HepG2 (cell line): Measurements from ENCODE around the gene CMC4. TPM values are rescaled to one million over a fixed set of nuclear protein-coding genes. Genes with fewer than 3 reads are reported as not detected.

Experiments used
- E2F1 ChIP-seq: sonication (generic); formaldehyde crosslinking; IDR thresholded peaks from 2 replicates; pipeline ENCODE4 v1.5.0; 2020; ENCODE audit warnings: missing genetic modification reagents
- FOSL2 ChIP-seq: sonication (generic); formaldehyde crosslinking; IDR thresholded peaks from 2 replicates; pipeline ENCODE4 v1.4.0; 2020; ENCODE audit warnings: missing genetic modification reagents
- FOXO4 ChIP-seq: sonication (generic); formaldehyde crosslinking; conservative IDR thresholded peaks from 2 replicates; pipeline ENCODE4 v1.8.1; 2023; ENCODE audit warnings: missing genetic modification reagents
- IKZF1 ChIP-seq: fragments of 450-650 bp; IDR thresholded peaks from 2 replicates; pipeline ENCODE4 v1.7.1; 2016
- JUND ChIP-seq: sonication (generic); formaldehyde crosslinking; IDR thresholded peaks from 2 replicates; pipeline ENCODE4 v1.8.0; 2022; ENCODE audit warnings: mild to moderate bottlenecking, missing genetic modification reagents
- MIER3 ChIP-seq: IDR thresholded peaks from 2 replicates; pipeline ENCODE4 v1.6.1; 2016; ENCODE audit warnings: missing compliant biosample characterization, borderline replicate concordance
- NCOA5 ChIP-seq: sonication (generic); formaldehyde crosslinking; IDR thresholded peaks from 2 replicates; pipeline ENCODE4 v1.4.0; 2020; ENCODE audit warnings: missing genetic modification reagents
- NR2C2 ChIP-seq: sonication (generic); formaldehyde crosslinking; IDR thresholded peaks from 2 replicates; pipeline ENCODE4 v1.4.0; 2020; ENCODE audit warnings: missing genetic modification reagents, mild to moderate bottlenecking, moderate library complexity, borderline replicate concordance
- THRA ChIP-seq: sonication (generic); formaldehyde crosslinking; IDR thresholded peaks from 2 replicates; pipeline ENCODE4 v1.4.0; 2020; ENCODE audit warnings: missing genetic modification reagents, borderline replicate concordance
- ZFY ChIP-seq: sonication (generic); formaldehyde crosslinking; IDR thresholded peaks from 2 replicates; pipeline ENCODE4 v1.4.0; 2020; ENCODE audit warnings: missing genetic modification reagents
- ZNF33A ChIP-seq: sonication (generic); formaldehyde crosslinking; IDR thresholded peaks from 2 replicates; pipeline ENCODE4 v1.5.1; 2020; ENCODE audit warnings: missing genetic modification reagents, mild to moderate bottlenecking, moderate library complexity, borderline replicate concordance
- ZNF451 ChIP-seq: sonication (generic); formaldehyde crosslinking; IDR thresholded peaks from 2 replicates; pipeline ENCODE4 v1.5.0; 2020; ENCODE audit warnings: mild to moderate bottlenecking, missing genetic modification reagents
- ZNF547 ChIP-seq: sonication (generic); formaldehyde crosslinking; IDR thresholded peaks from 2 replicates; pipeline ENCODE4 v1.5.1; 2020; ENCODE audit warnings: mild to moderate bottlenecking, missing genetic modification reagents
- ZNF691 ChIP-seq: sonication (generic); formaldehyde crosslinking; IDR thresholded peaks from 2 replicates; pipeline ENCODE4 v1.4.0; 2020; ENCODE audit warnings: missing genetic modification reagents, low read depth, mild to moderate bottlenecking, borderline replicate concordance
- polyA plus RNA-seq, 8 experiments: library from polyadenylated mRNA; depleted of rRNA in 3 of 8; stranded (reverse) in 7 of 8; unstranded in 1 of 8; fragments of >200 nt; fragmentation: Illumina TruSeq in 4 of 8; extraction: Trizol in 4 of 8; gene quantifications; 2 replicates each; pipeline versions ENCODE4 v1.2.1 to v1.2.3, GENCODE V29; 2011 to 2016; ENCODE audit warnings: low read depth in 4 of 8, missing spikeins in 1 of 8, mixed read lengths in 1 of 8; ENCODE audit not compliant: insufficient read depth in 1 of 8
- total RNA-seq, 5 experiments: library from RNA; depleted of rRNA; stranded (reverse); fragments of >200 nt; fragmentation: Illumina TruSeq; extraction: Trizol; gene quantifications; 2 replicates each; pipeline ENCODE4 v1.2.3, GENCODE V29; 2016; ENCODE audit warnings: low read depth in 1 of 5
- TF ChIP-seq, protein P1 (sequence below): sonication (generic); formaldehyde crosslinking; IDR thresholded peaks from 2 replicates; pipeline ENCODE4 v1.5.1; 2020; ENCODE audit warnings: mild to moderate bottlenecking, missing genetic modification reagents, borderline replicate concordance
- TF ChIP-seq, protein P2 (sequence below): sonication (generic); formaldehyde crosslinking; IDR thresholded peaks from 2 replicates; pipeline ENCODE4 v1.5.0; 2020; ENCODE audit warnings: missing genetic modification reagents, mild to moderate bottlenecking, borderline replicate concordance

Gene CMC4
- total and polyA plus RNA-seq, 2 of the 13 experiments (the other 11 are each of a cell fraction or from before 2014, with no cell fraction given), result 5.6 to 11.5 TPM

- TF ChIP-seq, protein P1, sequence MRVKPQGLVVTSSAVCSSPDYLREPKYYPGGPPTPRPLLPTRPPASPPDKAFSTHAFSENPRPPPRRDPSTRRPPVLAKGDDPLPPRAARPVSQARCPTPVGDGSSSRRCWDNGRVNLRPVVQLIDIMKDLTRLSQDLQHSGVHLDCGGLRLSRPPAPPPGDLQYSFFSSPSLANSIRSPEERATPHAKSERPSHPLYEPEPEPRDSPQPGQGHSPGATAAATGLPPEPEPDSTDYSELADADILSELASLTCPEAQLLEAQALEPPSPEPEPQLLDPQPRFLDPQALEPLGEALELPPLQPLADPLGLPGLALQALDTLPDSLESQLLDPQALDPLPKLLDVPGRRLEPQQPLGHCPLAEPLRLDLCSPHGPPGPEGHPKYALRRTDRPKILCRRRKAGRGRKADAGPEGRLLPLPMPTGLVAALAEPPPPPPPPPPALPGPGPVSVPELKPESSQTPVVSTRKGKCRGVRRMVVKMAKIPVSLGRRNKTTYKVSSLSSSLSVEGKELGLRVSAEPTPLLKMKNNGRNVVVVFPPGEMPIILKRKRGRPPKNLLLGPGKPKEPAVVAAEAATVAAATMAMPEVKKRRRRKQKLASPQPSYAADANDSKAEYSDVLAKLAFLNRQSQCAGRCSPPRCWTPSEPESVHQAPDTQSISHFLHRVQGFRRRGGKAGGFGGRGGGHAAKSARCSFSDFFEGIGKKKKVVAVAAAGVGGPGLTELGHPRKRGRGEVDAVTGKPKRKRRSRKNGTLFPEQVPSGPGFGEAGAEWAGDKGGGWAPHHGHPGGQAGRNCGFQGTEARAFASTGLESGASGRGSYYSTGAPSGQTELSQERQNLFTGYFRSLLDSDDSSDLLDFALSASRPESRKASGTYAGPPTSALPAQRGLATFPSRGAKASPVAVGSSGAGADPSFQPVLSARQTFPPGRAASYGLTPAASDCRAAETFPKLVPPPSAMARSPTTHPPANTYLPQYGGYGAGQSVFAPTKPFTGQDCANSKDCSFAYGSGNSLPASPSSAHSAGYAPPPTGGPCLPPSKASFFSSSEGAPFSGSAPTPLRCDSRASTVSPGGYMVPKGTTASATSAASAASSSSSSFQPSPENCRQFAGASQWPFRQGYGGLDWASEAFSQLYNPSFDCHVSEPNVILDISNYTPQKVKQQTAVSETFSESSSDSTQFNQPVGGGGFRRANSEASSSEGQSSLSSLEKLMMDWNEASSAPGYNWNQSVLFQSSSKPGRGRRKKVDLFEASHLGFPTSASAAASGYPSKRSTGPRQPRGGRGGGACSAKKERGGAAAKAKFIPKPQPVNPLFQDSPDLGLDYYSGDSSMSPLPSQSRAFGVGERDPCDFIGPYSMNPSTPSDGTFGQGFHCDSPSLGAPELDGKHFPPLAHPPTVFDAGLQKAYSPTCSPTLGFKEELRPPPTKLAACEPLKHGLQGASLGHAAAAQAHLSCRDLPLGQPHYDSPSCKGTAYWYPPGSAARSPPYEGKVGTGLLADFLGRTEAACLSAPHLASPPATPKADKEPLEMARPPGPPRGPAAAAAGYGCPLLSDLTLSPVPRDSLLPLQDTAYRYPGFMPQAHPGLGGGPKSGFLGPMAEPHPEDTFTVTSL, result no peak
- no peak for TF ChIP-seq NCOA5
- no peak for TF ChIP-seq THRA (CRISPR knock-in tag)
- TF ChIP-seq MIER3 (CRISPR knock-in tag), result no peak
- TF ChIP-seq ZFY, result peak; percentile 81
- no peak for TF ChIP-seq ZNF33A (CRISPR knock-in tag)
- no peak for TF ChIP-seq E2F1 (CRISPR knock-in tag)
- no peak for TF ChIP-seq IKZF1
- TF ChIP-seq FOSL2, result 0 out of 2 replicates have a peak, but pooled peaks have one; percentile 10
- no peak for TF ChIP-seq NR2C2 (CRISPR knock-in tag)
- TF ChIP-seq JUND, result no peak
- TF ChIP-seq FOXO4 (CRISPR knock-in tag), result no peak
- no peak for TF ChIP-seq ZNF547 (CRISPR knock-in tag)
- no peak for TF ChIP-seq ZNF451 (CRISPR knock-in tag)
- TF ChIP-seq, protein P2, sequence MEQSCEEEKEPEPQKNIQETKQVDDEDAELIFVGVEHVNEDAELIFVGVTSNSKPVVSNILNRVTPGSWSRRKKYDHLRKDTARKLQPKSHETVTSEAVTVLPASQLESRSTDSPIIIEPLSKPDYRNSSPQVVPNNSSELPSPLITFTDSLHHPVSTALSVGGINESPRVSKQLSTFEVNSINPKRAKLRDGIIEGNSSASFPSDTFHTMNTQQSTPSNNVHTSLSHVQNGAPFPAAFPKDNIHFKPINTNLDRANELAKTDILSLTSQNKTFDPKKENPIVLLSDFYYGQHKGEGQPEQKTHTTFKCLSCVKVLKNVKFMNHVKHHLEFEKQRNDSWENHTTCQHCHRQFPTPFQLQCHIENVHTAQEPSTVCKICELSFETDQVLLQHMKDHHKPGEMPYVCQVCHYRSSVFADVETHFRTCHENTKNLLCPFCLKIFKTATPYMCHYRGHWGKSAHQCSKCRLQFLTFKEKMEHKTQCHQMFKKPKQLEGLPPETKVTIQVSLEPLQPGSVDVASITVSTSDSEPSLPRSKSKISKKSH (CRISPR knock-in tag), result peak; percentile 26; the same call in 1 of the 2 replicates
- TF ChIP-seq ZNF691 (CRISPR knock-in tag), result no peak
Observed at GRCh38 chrX:155070975-155071693, at the start of gene CMC4, which contains the start of the genes BRCC3 and MTCP1 (continued).
